Endothelial cell of umbilical vein (primary cell): ENCODE results near the gene ATP8A2. TPM values are rescaled to one million over a fixed set of nuclear protein-coding genes. Genes with fewer than 3 reads are reported as not detected.

Source experiments
- BruUV-seq: library from RNA; stranded (reverse); fragments of 400-500 nt; replicated peaks from 2 replicates; lab custom pipeline; 2021; lab: Mats Ljungman, UMichigan
- CTCF ChIA-PET: fragments of 300-600, 350-600 bp; sonication (Branson Sonifier 250); formaldehyde crosslinking; loops from one replicate; lab custom pipeline; 2021; ENCODE audit warnings: antibody characterized with exemption, inconsistent platforms; lab: Charles Lee
- POLR2A ChIA-PET: fragments of 300-600, 350-600 bp; sonication (Branson Sonifier 250); formaldehyde crosslinking; loops from one replicate; lab custom pipeline; 2021; ENCODE audit warnings: antibody characterized with exemption, inconsistent platforms; lab: Charles Lee
- DNase-seq: peaks from one replicate; pipeline ENCODE4 v3.0.0-alpha.2; 2011; ENCODE audit warnings: low read depth, low spot score
- FAIRE-seq: peaks from 2 replicates; lab custom pipeline; 2011; peaks lifted over from hg19 to GRCh38; lab: Jason Lieb, UNC
- H2AFZ ChIP-seq: 2 replicates; pipeline ENCODE4 v1.6.0; 2012; ENCODE audit warnings: low read depth, low read length, control low read depth, inconsistent platforms
- H3K27ac ChIP-seq: 2 replicates; pipeline ENCODE4 v1.5.1; 2011; ENCODE audit warnings: low read depth, mild to moderate bottlenecking, control low read depth, low read length, moderate library complexity; ENCODE audit not compliant: insufficient read depth
- H3K27me3 ChIP-seq, 2 experiments: 2 replicates each; pipeline versions ENCODE4 v1.6.0 to v1.6.1; 2011; ENCODE audit warnings: low read length in 2 of 2, mixed read lengths in 1 of 2; ENCODE audit not compliant: control insufficient read depth in 2 of 2, insufficient read depth in 2 of 2
- H3K36me3 ChIP-seq, 2 experiments: 2 replicates in 1 of 2; 3 replicates in 1 of 2; pipeline ENCODE4 v1.5.1; 2011; ENCODE audit warnings: low read length in 2 of 2, mild to moderate bottlenecking in 1 of 2, moderate library complexity in 1 of 2; ENCODE audit not compliant: control insufficient read depth in 2 of 2, insufficient read depth in 2 of 2; ENCODE audit errors: extremely low read depth in 1 of 2
- H3K4me1 ChIP-seq: 3 replicates; pipeline ENCODE4 v1.5.1; 2011; ENCODE audit warnings: mild to moderate bottlenecking, low read length; ENCODE audit not compliant: control insufficient read depth, insufficient read depth; ENCODE audit errors: extremely low read depth
- H3K4me2 ChIP-seq: 2 replicates; pipeline ENCODE4 v1.6.1; 2011; ENCODE audit warnings: low read length, control low read depth, mixed read lengths; ENCODE audit not compliant: insufficient read depth
- H3K4me3 ChIP-seq, 3 experiments: fragments of 200-600 bp in 1 of 3; sonication (generic), shearing (Covaris generic) in 1 of 3; replicated peaks in 1 of 3; 2 replicates each; pipeline ENCODE4 v1.5.1; 2011 to 2016; ENCODE audit warnings: control low read depth in 3 of 3, low read length in 3 of 3, mild to moderate bottlenecking in 2 of 3, inconsistent platforms in 1 of 3, low read depth in 1 of 3, moderate library complexity in 1 of 3; ENCODE audit not compliant: insufficient read depth in 1 of 3
- H3K79me2 ChIP-seq: 2 replicates; pipeline ENCODE4 v1.6.0; 2012; ENCODE audit warnings: low read length, inconsistent platforms; ENCODE audit not compliant: control insufficient read depth, insufficient read depth
- H3K9ac ChIP-seq: replicated peaks from 2 replicates; pipeline ENCODE3; 2011; ENCODE audit warnings: low read length, control low read depth; ENCODE audit not compliant: insufficient read depth; ENCODE audit errors: extremely low read depth
- H3K9me1 ChIP-seq: replicated peaks from 3 replicates; pipeline ENCODE4 v1.6.0; 2011; ENCODE audit warnings: mild to moderate bottlenecking, low read length; ENCODE audit not compliant: control insufficient read depth, insufficient read depth; ENCODE audit errors: extremely low read depth
- H3K9me3 ChIP-seq: replicated peaks from 2 replicates; pipeline ENCODE4 v1.5.1; 2012; ENCODE audit warnings: low read length, inconsistent platforms; ENCODE audit not compliant: control insufficient read depth, insufficient read depth
- H4K20me1 ChIP-seq: replicated peaks from 2 replicates; pipeline ENCODE3; 2011; ENCODE audit warnings: mild to moderate bottlenecking, low read length; ENCODE audit not compliant: control insufficient read depth, insufficient read depth; ENCODE audit errors: extremely low read depth
- CTCF ChIP-seq, 2 donors: IDR thresholded peaks; 1 replicate in 1 of 2; 2 replicates in 1 of 2; pipeline ENCODE4 v1.5.1; 2011; ENCODE audit warnings: low read length in 2 of 2, mild to moderate bottlenecking in 2 of 2, moderate library complexity in 2 of 2, control low read depth in 1 of 2, inconsistent platforms in 1 of 2, low read depth in 1 of 2; ENCODE audit not compliant: insufficient read depth in 1 of 2; ENCODE audit errors: extremely low read depth in 1 of 2
- EZH2 ChIP-seq: IDR thresholded peaks from 2 replicates; pipeline ENCODE4 v1.6.1; 2012; ENCODE audit warnings: borderline replicate concordance, low read depth, mild to moderate bottlenecking, moderate library complexity, low read length, inconsistent platforms; ENCODE audit not compliant: severe bottlenecking
- FOS ChIP-seq: IDR thresholded peaks from 2 replicates; pipeline ENCODE4 v1.6.1; 2011; ENCODE audit warnings: mild to moderate bottlenecking, low read length, moderate library complexity, borderline replicate concordance; ENCODE audit not compliant: insufficient read depth
- GATA2 ChIP-seq: IDR thresholded peaks from 2 replicates; pipeline ENCODE4 v1.7.0; 2011; ENCODE audit warnings: low read depth, mild to moderate bottlenecking, moderate library complexity, mixed read lengths, low read length; ENCODE audit not compliant: insufficient read length, insufficient read depth
- MYC ChIP-seq: IDR thresholded peaks from one replicate; pipeline ENCODE4 v1.6.1; 2011; ENCODE audit warnings: mild to moderate bottlenecking, low read depth, low read length
- POLR2A ChIP-seq: IDR thresholded peaks from 2 replicates; pipeline ENCODE4 v1.6.1; 2012; ENCODE audit warnings: low read depth, mild to moderate bottlenecking, control low read depth, low read length
- POLR2AphosphoS5 ChIP-seq: IDR thresholded peaks from 2 replicates; pipeline ENCODE4 v1.6.1; 2012; ENCODE audit warnings: low read depth, mild to moderate bottlenecking, control low read depth, low read length, moderate library complexity; ENCODE audit not compliant: insufficient read depth
- dilution Hi-C: fragments of 300-500 bp; cut with MboI; formaldehyde crosslinking; loops from one replicate; pipeline ENCODE4 v1.15.0; 2019; ENCODE audit warnings: low sequenced_read_pairs; ENCODE audit not compliant: extremely low pct_ligation_motif_present
- intact Hi-C: fragments of 100-400 bp; cut with micrococcal nuclease; formaldehyde crosslinking; loops from one replicate; pipeline ENCODE4 v1.10.0; 2022
- polyA plus RNA-seq, 4 experiments: library from polyadenylated mRNA; depleted of rRNA in 3 of 4; stranded (reverse) in 3 of 4; unstranded in 1 of 4; fragments of >200 nt; gene quantifications; 2 replicates each; pipeline versions ENCODE4 v1.2.1 to v1.2.3, GENCODE V29; 2011 to 2012; ENCODE audit warnings: missing spikeins in 1 of 4
- total RNA-seq: library from RNA; stranded (reverse); gene quantifications from 2 replicates; pipeline ENCODE4 v1.2.3, GENCODE V29; 2021
- TF ChIP-seq, protein P1 (sequence below): IDR thresholded peaks from 2 replicates; pipeline ENCODE4 v1.6.1; 2011; ENCODE audit not compliant: insufficient read depth, insufficient read length

ATP8A2 gene
- total and polyA plus RNA-seq, 2 donors (not counting 3 experiments of a cell fraction or from before 2014, with no cell fraction given), result 0.11 to 0.49 TPM

DNA sequence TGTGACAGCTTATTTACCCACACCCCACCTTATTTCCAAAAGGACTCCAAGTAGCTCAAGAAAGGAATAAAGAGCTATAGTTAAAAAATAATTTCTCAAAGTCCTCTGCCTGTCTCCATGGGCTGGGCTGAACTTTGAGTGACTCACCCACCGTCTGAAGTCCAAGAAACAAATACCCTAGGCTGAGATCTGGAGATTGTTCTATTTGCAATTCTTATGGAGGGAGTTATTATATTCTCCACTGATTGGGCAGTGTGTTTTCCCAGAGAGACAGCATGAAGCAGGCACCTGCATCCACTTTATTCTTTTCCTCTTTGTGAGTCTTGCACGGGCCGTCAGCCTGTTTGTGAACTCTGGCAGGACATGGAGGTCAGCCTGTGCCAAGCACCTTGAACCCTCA, 616.9 kb downstream of the ATP8A2 start:
- Histone ChIP-seq H3K4me3 (no peak overlapping the region), H3K79me2 (no peaks in the 10 kb centered on the region), H3K36me3 (no peaks in the 10 kb centered on the region), H3K9ac (no peak overlapping the region), H3K4me2 (no peak overlapping the region), H3K27me3 (no peaks in the 10 kb centered on the region), H3K27ac (no peak overlapping the region), H2AFZ (no peak overlapping the region), H3K9me3 (no peaks in the 10 kb centered on the region), H3K9me1 (no peaks in the 10 kb centered on the region), H4K20me1 (no peaks in the 10 kb centered on the region), H3K4me1 (no peaks in the 10 kb centered on the region)
- TF ChIP-seq CTCF (IDR thresholded peaks at IDR 0.05; ENCODE audit: extremely low read depth in 1 of 2, insufficient read depth in 1 of 2, low read depth in 1 of 2, low read length in 2 of 2) (no peak), POLR2AphosphoS5 (no peak), MYC (no peak), EZH2 (no peak), FOS (no peak), GATA2 (no peak), POLR2A (no peak)
- TF ChIP-seq, protein P1, sequence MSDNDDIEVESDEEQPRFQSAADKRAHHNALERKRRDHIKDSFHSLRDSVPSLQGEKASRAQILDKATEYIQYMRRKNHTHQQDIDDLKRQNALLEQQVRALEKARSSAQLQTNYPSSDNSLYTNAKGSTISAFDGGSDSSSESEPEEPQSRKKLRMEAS, result no peak
- intact Hi-C loops (no loop called here), dilution Hi-C loops (no loop called here)
- DNase-seq (no peak), FAIRE-seq (no peak)
- POLR2A ChIA-PET, result no interaction called here
- no TSS peak for BruUV-seq
- CTCF ChIA-PET, result interaction anchor here (0.9 to 1.4 kb wide), 3 partner anchors 11 to 73 kb away, joined by 3 to 4 read pairs (median 3); no protein-coding TSS in a partner anchor
